ENCODE results near the gene SUV39H1. TPM values are rescaled to one million over a fixed set of nuclear protein-coding genes. Genes with fewer than 3 reads are reported as not detected.

SUV39H1 gene
- total RNA-seq, 6 donors from 2014 or later: 1.2 to 7.3 (median 6.0) TPM

GRCh38 chrX:48747415-48748016 lies 51.0 kb downstream of the SUV39H1 start:
- no peaks in the 10 kb centered on the region for H3K4me1 ChIP-seq
- no peaks in the 10 kb centered on the region for H3K36me3 ChIP-seq
- H3K4me3 ChIP-seq: no peak overlapping the region
- 67 to 73% methylated on average over 5 to 8 of the region's 8 CpGs for WGBS, 2 donors
- H3K9me3 ChIP-seq: no peaks in the 10 kb centered on the region
- TF ChIP-seq CTCF (IDR thresholded peaks at IDR 0.05): no peak
- TF ChIP-seq POLR2A (IDR thresholded peaks at IDR 0.05): no peak
- TF ChIP-seq POLR2AphosphoS5 (IDR thresholded peaks at IDR 0.05): no peak
- TF ChIP-seq EP300 (IDR thresholded peaks at IDR 0.05): no peak
- H3K27ac ChIP-seq: no peak overlapping the region
- H3K27me3 ChIP-seq: no peaks in the 10 kb centered on the region
- ATAC-seq (ENCODE audit: low FRiP score in 2 of 2) (no peak), DNase-seq (no peak)

- no peak for DNase-seq
- H3K36me3 ChIP-seq: no peaks in the 10 kb centered on the region
- TF ChIP-seq CTCF (IDR thresholded peaks at IDR 0.05): no peak
- TF ChIP-seq POLR2AphosphoS5 (IDR thresholded peaks at IDR 0.05): no peak
- no peak for TF ChIP-seq POLR2A (IDR thresholded peaks at IDR 0.05)
- no peak for TF ChIP-seq EP300 (IDR thresholded peaks at IDR 0.05)
- 84 to 93% methylated on average over 2 to 5 of the region's 5 CpGs for WGBS, 2 donors
- no peak overlapping the region for H3K27ac ChIP-seq
- H3K9me3 ChIP-seq: no peaks in the 10 kb centered on the region
- H3K27me3 ChIP-seq: no peaks in the 10 kb centered on the region
- H3K4me3 ChIP-seq: no peak overlapping the region
- H3K4me1 ChIP-seq: no peaks in the 10 kb centered on the region
- ATAC-seq (ENCODE audit: low FRiP score in 2 of 2): no peak
Measured at GRCh38 chrX:48749182-48749581, 52.6 kb downstream of the SUV39H1 start.

GRCh38 chrX:48751343-48751742 lies 54.8 kb downstream of the SUV39H1 start:
- ATAC-seq (ENCODE audit: low FRiP score in 2 of 2) (no peak), DNase-seq (no peak)
- H3K27ac ChIP-seq: no peak overlapping the region
- H3K27me3 ChIP-seq: peaks cover 0 to 5% (median 0%) of the 10 kb centered on the region in 4 donors
- no peaks in the 10 kb centered on the region for H3K36me3 ChIP-seq
- no peaks in the 10 kb centered on the region for H3K9me3 ChIP-seq
- no peaks in the 10 kb centered on the region for H3K4me1 ChIP-seq
- no peak overlapping the region for H3K4me3 ChIP-seq
- WGBS, 2 donors: 73 to 82% methylated on average over 3 of the region's 3 CpGs
- TF ChIP-seq POLR2AphosphoS5 (IDR thresholded peaks at IDR 0.05) (no peak), CTCF (IDR thresholded peaks at IDR 0.05) (no peak), EP300 (IDR thresholded peaks at IDR 0.05) (no peak), POLR2A (IDR thresholded peaks at IDR 0.05) (no peak)

- Histone ChIP-seq H3K27ac (no peak overlapping the region), H3K4me3 (no peak overlapping the region), H3K27me3 (peaks cover 0 to 5% (median 0%) of the 10 kb centered on the region in 4 donors), H3K36me3 (no peaks in the 10 kb centered on the region), H3K9me3 (no peaks in the 10 kb centered on the region), H3K4me1 (no peaks in the 10 kb centered on the region)
- 64% methylated on average over 7 of the region's 7 CpGs; no CpG with 5 or more reads in 1 of the 2 donors for WGBS, 2 donors
- DNase-seq (no peak), ATAC-seq (ENCODE audit: low FRiP score in 2 of 2) (no peak)
- no peak for TF ChIP-seq EP300 (IDR thresholded peaks at IDR 0.05)
- no peak for TF ChIP-seq POLR2A (IDR thresholded peaks at IDR 0.05)
- no peak for TF ChIP-seq POLR2AphosphoS5 (IDR thresholded peaks at IDR 0.05)
- no peak for TF ChIP-seq CTCF (IDR thresholded peaks at IDR 0.05)
Measured at GRCh38 chrX:48752498-48752897, 56.0 kb downstream of the SUV39H1 start.

- TF ChIP-seq CTCF (IDR thresholded peaks at IDR 0.05) (no peak), EP300 (IDR thresholded peaks at IDR 0.05) (no peak), POLR2A (IDR thresholded peaks at IDR 0.05) (no peak), POLR2AphosphoS5 (IDR thresholded peaks at IDR 0.05) (no peak)
- DNase-seq (no peak), ATAC-seq (ENCODE audit: low FRiP score in 2 of 2) (peak in 1 of 2 donors; percentile 15)
Measured at GRCh38 chrX:48753708-48754228, 57.2 kb downstream of the SUV39H1 start.

More at GRCh38 chrX:48753708-48754228, 57.2 kb downstream of the SUV39H1 start:
- Histone ChIP-seq H3K9me3 (no peaks in the 10 kb centered on the region), H3K27ac (no peak overlapping the region), H3K4me3 (no peak overlapping the region), H3K27me3 (peaks cover 0 to 5% (median 0%) of the 10 kb centered on the region in 4 donors), H3K4me1 (no peaks in the 10 kb centered on the region), H3K36me3 (no peaks in the 10 kb centered on the region)
- WGBS, 2 donors: 77% methylated on average over 8 of the region's 8 CpGs; no CpG with 5 or more reads in 1 of the 2 donors

Data from upper lobe of left lung (tissue), 6 donors.